Endothelial cell of umbilical vein (primary cell): ENCODE measurements around the gene TCF15. TPM values are rescaled to one million over a fixed set of nuclear protein-coding genes. Genes with fewer than 3 reads are reported as not detected.

Experiments used
- BruUV-seq: library from RNA; stranded (reverse); fragments of 400-500 nt; replicated peaks from 2 replicates; lab custom pipeline; 2021; lab: Mats Ljungman, UMichigan
- CTCF ChIA-PET: fragments of 300-600, 350-600 bp; sonication (Branson Sonifier 250); formaldehyde crosslinking; loops from one replicate; lab custom pipeline; 2021; ENCODE audit warnings: antibody characterized with exemption, inconsistent platforms; lab: Charles Lee
- POLR2A ChIA-PET: fragments of 300-600, 350-600 bp; sonication (Branson Sonifier 250); formaldehyde crosslinking; loops from one replicate; lab custom pipeline; 2021; ENCODE audit warnings: antibody characterized with exemption, inconsistent platforms; lab: Charles Lee
- DNase-seq: peaks from one replicate; pipeline ENCODE4 v3.0.0-alpha.2; 2011; ENCODE audit warnings: low read depth, low spot score
- FAIRE-seq: peaks from 2 replicates; lab custom pipeline; 2011; peaks lifted over from hg19 to GRCh38; lab: Jason Lieb, UNC
- H2AFZ ChIP-seq: 2 replicates; pipeline ENCODE4 v1.6.0; 2012; ENCODE audit warnings: low read depth, low read length, control low read depth, inconsistent platforms
- H3K27ac ChIP-seq: 2 replicates; pipeline ENCODE4 v1.5.1; 2011; ENCODE audit warnings: low read depth, mild to moderate bottlenecking, control low read depth, low read length, moderate library complexity; ENCODE audit not compliant: insufficient read depth
- H3K27me3 ChIP-seq, 2 experiments: 2 replicates each; pipeline versions ENCODE4 v1.6.0 to v1.6.1; 2011; ENCODE audit warnings: low read length in 2 of 2, mixed read lengths in 1 of 2; ENCODE audit not compliant: control insufficient read depth in 2 of 2, insufficient read depth in 2 of 2
- H3K36me3 ChIP-seq, 2 experiments: 2 replicates in 1 of 2; 3 replicates in 1 of 2; pipeline ENCODE4 v1.5.1; 2011; ENCODE audit warnings: low read length in 2 of 2, mild to moderate bottlenecking in 1 of 2, moderate library complexity in 1 of 2; ENCODE audit not compliant: control insufficient read depth in 2 of 2, insufficient read depth in 2 of 2; ENCODE audit errors: extremely low read depth in 1 of 2
- H3K4me1 ChIP-seq: 3 replicates; pipeline ENCODE4 v1.5.1; 2011; ENCODE audit warnings: mild to moderate bottlenecking, low read length; ENCODE audit not compliant: control insufficient read depth, insufficient read depth; ENCODE audit errors: extremely low read depth
- H3K4me2 ChIP-seq: 2 replicates; pipeline ENCODE4 v1.6.1; 2011; ENCODE audit warnings: low read length, control low read depth, mixed read lengths; ENCODE audit not compliant: insufficient read depth
- H3K4me3 ChIP-seq, 3 experiments: fragments of 200-600 bp in 1 of 3; sonication (generic), shearing (Covaris generic) in 1 of 3; replicated peaks in 1 of 3; 2 replicates each; pipeline ENCODE4 v1.5.1; 2011 to 2016; ENCODE audit warnings: control low read depth in 3 of 3, low read length in 3 of 3, mild to moderate bottlenecking in 2 of 3, inconsistent platforms in 1 of 3, low read depth in 1 of 3, moderate library complexity in 1 of 3; ENCODE audit not compliant: insufficient read depth in 1 of 3
- H3K79me2 ChIP-seq: 2 replicates; pipeline ENCODE4 v1.6.0; 2012; ENCODE audit warnings: low read length, inconsistent platforms; ENCODE audit not compliant: control insufficient read depth, insufficient read depth
- H3K9ac ChIP-seq: replicated peaks from 2 replicates; pipeline ENCODE3; 2011; ENCODE audit warnings: low read length, control low read depth; ENCODE audit not compliant: insufficient read depth; ENCODE audit errors: extremely low read depth
- H3K9me1 ChIP-seq: replicated peaks from 3 replicates; pipeline ENCODE4 v1.6.0; 2011; ENCODE audit warnings: mild to moderate bottlenecking, low read length; ENCODE audit not compliant: control insufficient read depth, insufficient read depth; ENCODE audit errors: extremely low read depth
- H3K9me3 ChIP-seq: replicated peaks from 2 replicates; pipeline ENCODE4 v1.5.1; 2012; ENCODE audit warnings: low read length, inconsistent platforms; ENCODE audit not compliant: control insufficient read depth, insufficient read depth
- H4K20me1 ChIP-seq: replicated peaks from 2 replicates; pipeline ENCODE3; 2011; ENCODE audit warnings: mild to moderate bottlenecking, low read length; ENCODE audit not compliant: control insufficient read depth, insufficient read depth; ENCODE audit errors: extremely low read depth
- CTCF ChIP-seq, 2 donors: IDR thresholded peaks; 1 replicate in 1 of 2; 2 replicates in 1 of 2; pipeline ENCODE4 v1.5.1; 2011; ENCODE audit warnings: low read length in 2 of 2, mild to moderate bottlenecking in 2 of 2, moderate library complexity in 2 of 2, control low read depth in 1 of 2, inconsistent platforms in 1 of 2, low read depth in 1 of 2; ENCODE audit not compliant: insufficient read depth in 1 of 2; ENCODE audit errors: extremely low read depth in 1 of 2
- EZH2 ChIP-seq: IDR thresholded peaks from 2 replicates; pipeline ENCODE4 v1.6.1; 2012; ENCODE audit warnings: borderline replicate concordance, low read depth, mild to moderate bottlenecking, moderate library complexity, low read length, inconsistent platforms; ENCODE audit not compliant: severe bottlenecking
- FOS ChIP-seq: IDR thresholded peaks from 2 replicates; pipeline ENCODE4 v1.6.1; 2011; ENCODE audit warnings: mild to moderate bottlenecking, low read length, moderate library complexity, borderline replicate concordance; ENCODE audit not compliant: insufficient read depth
- GATA2 ChIP-seq: IDR thresholded peaks from 2 replicates; pipeline ENCODE4 v1.7.0; 2011; ENCODE audit warnings: low read depth, mild to moderate bottlenecking, moderate library complexity, mixed read lengths, low read length; ENCODE audit not compliant: insufficient read length, insufficient read depth
- JUN ChIP-seq: IDR thresholded peaks from 2 replicates; pipeline ENCODE4 v1.6.1; 2011; ENCODE audit warnings: borderline replicate concordance, low read depth; ENCODE audit not compliant: insufficient read length, insufficient read depth
- POLR2AphosphoS5 ChIP-seq: IDR thresholded peaks from 2 replicates; pipeline ENCODE4 v1.6.1; 2012; ENCODE audit warnings: low read depth, mild to moderate bottlenecking, control low read depth, low read length, moderate library complexity; ENCODE audit not compliant: insufficient read depth
- dilution Hi-C: fragments of 300-500 bp; cut with MboI; formaldehyde crosslinking; loops from one replicate; pipeline ENCODE4 v1.15.0; 2019; ENCODE audit warnings: low sequenced_read_pairs; ENCODE audit not compliant: extremely low pct_ligation_motif_present
- intact Hi-C: fragments of 100-400 bp; cut with micrococcal nuclease; formaldehyde crosslinking; loops from one replicate; pipeline ENCODE4 v1.10.0; 2022
- polyA plus RNA-seq, 4 experiments: library from polyadenylated mRNA; depleted of rRNA in 3 of 4; stranded (reverse) in 3 of 4; unstranded in 1 of 4; fragments of >200 nt; gene quantifications; 2 replicates each; pipeline versions ENCODE4 v1.2.1 to v1.2.3, GENCODE V29; 2011 to 2012; ENCODE audit warnings: missing spikeins in 1 of 4
- total RNA-seq: library from RNA; stranded (reverse); gene quantifications from 2 replicates; pipeline ENCODE4 v1.2.3, GENCODE V29; 2021
- TF ChIP-seq, protein P1 (sequence below): IDR thresholded peaks from 2 replicates; pipeline ENCODE4 v1.6.1; 2011; ENCODE audit not compliant: insufficient read depth, insufficient read length

Gene TCF15
- total and polyA plus RNA-seq, 2 donors (not counting 3 experiments of a cell fraction or from before 2014, with no cell fraction given), result 0.07 to 1.3 TPM

DNA sequence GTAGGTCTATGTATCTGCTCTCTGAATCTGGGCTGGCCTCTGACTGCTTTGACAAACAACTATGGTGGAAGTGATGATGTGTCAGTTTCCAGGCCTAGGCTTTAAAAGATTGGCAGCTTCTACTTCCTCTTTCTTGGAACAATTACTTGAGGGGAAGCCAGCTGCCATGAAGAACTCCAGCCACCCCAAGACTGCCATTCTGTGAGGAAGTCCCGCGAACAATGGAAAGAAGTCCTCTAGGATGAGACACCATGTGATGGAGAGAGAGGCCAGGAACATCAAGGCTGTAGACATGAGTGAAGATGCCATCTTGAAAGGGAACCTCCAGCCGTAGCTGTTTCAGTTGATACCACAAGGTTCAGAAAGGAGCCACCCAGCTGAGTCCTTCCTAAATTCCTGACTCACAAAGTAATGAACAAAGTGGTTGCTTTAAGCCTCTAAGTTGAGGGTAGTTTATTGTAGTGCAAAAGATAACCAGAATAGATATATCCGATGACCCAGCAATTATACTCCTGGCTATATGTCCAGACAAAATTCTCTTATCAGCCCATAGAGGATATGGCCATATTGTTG lies 15.3 kb upstream of the TCF15 start:
- no peak overlapping the region for H3K4me3 ChIP-seq
- POLR2A ChIA-PET, result no interaction called here
- dilution Hi-C loops (no loop called here), intact Hi-C loops (no loop called here)
- no peaks in the 10 kb centered on the region for H3K4me1 ChIP-seq
- peak; percentile 35 for DNase-seq
- peak; percentile 72 for FAIRE-seq
- H2AFZ ChIP-seq, result no peak overlapping the region
- H3K27me3 ChIP-seq, result peaks cover 2 to 10% of the 10 kb centered on the region in 2 experiments
- no TSS peak for BruUV-seq
- no peak overlapping the region for H3K4me2 ChIP-seq
- H3K9me1 ChIP-seq, result no peaks in the 10 kb centered on the region
- TF ChIP-seq, protein P1, sequence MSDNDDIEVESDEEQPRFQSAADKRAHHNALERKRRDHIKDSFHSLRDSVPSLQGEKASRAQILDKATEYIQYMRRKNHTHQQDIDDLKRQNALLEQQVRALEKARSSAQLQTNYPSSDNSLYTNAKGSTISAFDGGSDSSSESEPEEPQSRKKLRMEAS, result peak; percentile 13
- TF ChIP-seq FOS (no peak), GATA2 (no peak), CTCF (IDR thresholded peaks at IDR 0.05; ENCODE audit: extremely low read depth in 1 of 2, insufficient read depth in 1 of 2, low read depth in 1 of 2, low read length in 2 of 2) (no peak), EZH2 (no peak), POLR2AphosphoS5 (no peak), JUN (no peak)
- no peaks in the 10 kb centered on the region for H4K20me1 ChIP-seq
- H3K9me3 ChIP-seq, result no peaks in the 10 kb centered on the region
- CTCF ChIA-PET, result interaction anchor here (1.8 to 3.2 kb wide), 2 partner anchors 12 to 20 kb away, joined by 3 to 11 read pairs; no protein-coding TSS in a partner anchor
- H3K36me3 ChIP-seq, result no peaks in the 10 kb centered on the region
- H3K27ac ChIP-seq, result no peak overlapping the region
- H3K79me2 ChIP-seq, result no peaks in the 10 kb centered on the region
- H3K9ac ChIP-seq, result no peak overlapping the region
